IMR-90 (cell line): Measurements from ENCODE around the gene DDX31. TPM values are rescaled to one million over a fixed set of nuclear protein-coding genes. Genes with fewer than 3 reads are reported as not detected.

ENCODE experiments used
- ATAC-seq: fragments of 200-7000 bp; cut with Tn5 transposase; 2 replicates; pipeline ENCODE4 v1.9.1; 2020; ENCODE audit warnings: low read depth, mild to moderate bottlenecking, moderate library complexity
- BruUV-seq: library from RNA; stranded (reverse); fragments of 400-500 nt; replicated peaks from 2 replicates; lab custom pipeline; 2021; lab: Mats Ljungman, UMichigan
- CTCF ChIA-PET: fragments of 300-600 bp; formaldehyde crosslinking; extraction: SDS; loops from one replicate; lab custom pipeline; 2021; ENCODE audit warnings: antibody characterized with exemption; lab: Yijun Ruan, JAX
- POLR2A ChIA-PET: fragments of 300-600 bp; sonication (Branson Sonifier 250); formaldehyde crosslinking; loops from one replicate; lab custom pipeline; 2022; ENCODE audit warnings: antibody characterized with exemption; ENCODE audit not compliant: unreplicated experiment; lab: Charles Lee
- DNase-seq: peaks from one replicate; pipeline ENCODE4 v3.0.0; 2013
- H2AFZ ChIP-seq: replicated peaks from 2 replicates; pipeline ENCODE3; 2013; ENCODE audit warnings: low read length, mild to moderate bottlenecking; ENCODE audit not compliant: poor library complexity
- H2AK5ac ChIP-seq: 2 replicates; pipeline ENCODE4 v1.6.1; 2013; ENCODE audit warnings: low read depth, low read length, inconsistent platforms
- H2AK9ac ChIP-seq: replicated peaks from 2 replicates; pipeline ENCODE3; 2013; ENCODE audit warnings: mild to moderate bottlenecking, low read depth, low read length, moderate library complexity; ENCODE audit not compliant: poor library complexity
- H2BK120ac ChIP-seq: 2 replicates; pipeline ENCODE4 v1.6.1; 2013; ENCODE audit warnings: low read depth, low read length, inconsistent platforms
- H2BK15ac ChIP-seq: 3 replicates; pipeline ENCODE4 v1.6.1; 2013; ENCODE audit warnings: low read depth, low read length, inconsistent platforms
- H2BK20ac ChIP-seq: 2 replicates; pipeline ENCODE4 v1.6.1; 2013; ENCODE audit warnings: low read depth, mild to moderate bottlenecking, inconsistent platforms, low read length, moderate library complexity
- H2BK5ac ChIP-seq: 2 replicates; pipeline ENCODE4 v1.6.1; 2013; ENCODE audit warnings: mild to moderate bottlenecking, low read depth, low read length, inconsistent platforms; ENCODE audit not compliant: poor library complexity, severe bottlenecking
- H3K14ac ChIP-seq: replicated peaks from 2 replicates; pipeline ENCODE4 v1.6.1; 2013; ENCODE audit warnings: low read depth, low read length, inconsistent platforms
- H3K18ac ChIP-seq: 2 replicates; pipeline ENCODE4 v1.6.1; 2013; ENCODE audit warnings: low read depth, low read length, control low read depth
- H3K23ac ChIP-seq: 2 replicates; pipeline ENCODE4 v1.6.1; 2013; ENCODE audit warnings: low read depth, low read length, inconsistent platforms
- H3K27ac ChIP-seq: 2 replicates; pipeline ENCODE4 v1.5.1; 2013; ENCODE audit warnings: mild to moderate bottlenecking, control low read depth, low read length; ENCODE audit not compliant: insufficient read depth
- H3K27me3 ChIP-seq: 2 replicates; pipeline ENCODE4 v1.6.1; 2013; ENCODE audit warnings: low read length; ENCODE audit not compliant: control insufficient read depth, insufficient read depth
- H3K36me3 ChIP-seq: 2 replicates; pipeline ENCODE4 v1.6.1; 2013; ENCODE audit warnings: low read length, mixed read lengths; ENCODE audit not compliant: control insufficient read depth, insufficient read depth
- H3K4ac ChIP-seq: 2 replicates; pipeline ENCODE4 v1.6.1; 2013; ENCODE audit warnings: low read depth, low read length, inconsistent platforms
- H3K4me1 ChIP-seq: 2 replicates; pipeline ENCODE4 v1.6.1; 2013; ENCODE audit warnings: low read length, mixed read lengths; ENCODE audit not compliant: control insufficient read depth, insufficient read depth
- H3K4me2 ChIP-seq: 2 replicates; pipeline ENCODE4 v1.6.1; 2013; ENCODE audit warnings: low read depth, mild to moderate bottlenecking, control low read depth, low read length, moderate library complexity
- H3K4me3 ChIP-seq: 2 replicates; pipeline ENCODE4 v1.5.1; 2013; ENCODE audit warnings: low read depth, mild to moderate bottlenecking, control low read depth, low read length, moderate library complexity; ENCODE audit not compliant: insufficient read depth
- H3K56ac ChIP-seq: 2 replicates; pipeline ENCODE4 v1.6.1; 2013; ENCODE audit warnings: low read length, inconsistent platforms; ENCODE audit not compliant: insufficient read depth; ENCODE audit errors: extremely low read depth
- H3K79me1 ChIP-seq, 2 experiments: 2 replicates each; pipeline ENCODE4 v1.6.1; 2013; ENCODE audit warnings: low read length in 2 of 2, inconsistent platforms in 1 of 2, low read depth in 1 of 2
- H3K9ac ChIP-seq: 2 replicates; pipeline ENCODE4 v1.6.1; 2013; ENCODE audit warnings: low read depth, low read length, control low read depth
- H3K9me1 ChIP-seq: 2 replicates; pipeline ENCODE4 v1.6.1; 2013; ENCODE audit warnings: low read length, inconsistent platforms; ENCODE audit not compliant: insufficient read depth
- H3K9me3 ChIP-seq: 2 replicates; pipeline ENCODE4 v1.6.1; 2013; ENCODE audit warnings: low read length; ENCODE audit not compliant: control insufficient read depth, insufficient read depth
- H4K20me1 ChIP-seq: 2 replicates; pipeline ENCODE4 v1.6.1; 2013; ENCODE audit warnings: low read length, inconsistent platforms; ENCODE audit not compliant: insufficient read depth
- H4K5ac ChIP-seq: 2 replicates; pipeline ENCODE4 v1.6.1; 2013; ENCODE audit warnings: mild to moderate bottlenecking, low read depth, low read length, control low read depth
- H4K8ac ChIP-seq, 2 experiments: 2 replicates each; pipeline ENCODE4 v1.6.1; 2013; ENCODE audit warnings: low read depth in 2 of 2, low read length in 2 of 2, control low read depth in 1 of 2, inconsistent platforms in 1 of 2
- H4K91ac ChIP-seq: 2 replicates; pipeline ENCODE4 v1.6.1; 2013; ENCODE audit warnings: low read depth, low read length, inconsistent platforms; ENCODE audit not compliant: insufficient read depth
- BHLHE40 ChIP-seq: fragments of 150-350 bp; IDR thresholded peaks from 2 replicates; pipeline ENCODE4 v1.6.1; 2016; ENCODE audit warnings: mild to moderate bottlenecking, low read depth, low read length
- CEBPB ChIP-seq: IDR thresholded peaks from 2 replicates; pipeline ENCODE4 v1.6.1; 2012; ENCODE audit warnings: low read depth, low read length, improper control_type of control experiment
- CHD1 ChIP-seq: IDR thresholded peaks from 2 replicates; pipeline ENCODE4 v1.6.1; 2012; ENCODE audit warnings: low read depth, low read length, improper control_type of control experiment
- FOS ChIP-seq: fragments of 150-350 bp; IDR thresholded peaks from 2 replicates; pipeline ENCODE4 v1.6.1; 2016; ENCODE audit warnings: low read depth, low read length
- MAFK ChIP-seq: IDR thresholded peaks from 2 replicates; pipeline ENCODE4 v1.6.1; 2012; ENCODE audit warnings: low read depth, low read length, improper control_type of control experiment
- MAZ ChIP-seq: IDR thresholded peaks from 2 replicates; pipeline ENCODE4 v1.6.1; 2012; ENCODE audit warnings: low read depth, mild to moderate bottlenecking, low read length, improper control_type of control experiment, moderate library complexity, borderline replicate concordance
- MXI1 ChIP-seq: IDR thresholded peaks from 2 replicates; pipeline ENCODE4 v1.6.1; 2012; ENCODE audit warnings: low read depth, mild to moderate bottlenecking, low read length, moderate library complexity, borderline replicate concordance
- NFE2L2 ChIP-seq: fragments of 150-350 bp; IDR thresholded peaks from 2 replicates; pipeline ENCODE4 v1.6.1; 2016; ENCODE audit warnings: low read depth, mild to moderate bottlenecking, low read length
- POLR2A ChIP-seq: IDR thresholded peaks from 2 replicates; pipeline ENCODE4 v1.6.1; 2012; ENCODE audit warnings: mild to moderate bottlenecking, low read depth, low read length
- RAD21 ChIP-seq: IDR thresholded peaks from 2 replicates; pipeline ENCODE4 v1.6.1; 2012; ENCODE audit warnings: low read length, improper control_type of control experiment
- RCOR1 ChIP-seq: IDR thresholded peaks from 2 replicates; pipeline ENCODE4 v1.6.1; 2012; ENCODE audit warnings: mild to moderate bottlenecking, low read length, improper control_type of control experiment; ENCODE audit not compliant: insufficient replicate concordance
- RFX5 ChIP-seq: IDR thresholded peaks from 2 replicates; pipeline ENCODE4 v1.8.0; 2012; ENCODE audit warnings: low read depth, mild to moderate bottlenecking, low read length, moderate library complexity
- SMC3 ChIP-seq: fragments of 150-350 bp; IDR thresholded peaks from 2 replicates; pipeline ENCODE4 v1.6.1; 2016; ENCODE audit warnings: low read depth, mild to moderate bottlenecking, antibody characterized with exemption, low read length, moderate library complexity
- WGBS, 2 experiments: methylation state at CpG; one replicate each; pipeline versions ENCODE4 v1.1.5 to v1.1.7; 2013; ENCODE audit warnings: missing lambda C conversion rate in 2 of 2; ENCODE audit not compliant: insufficient read length in 1 of 2; ENCODE audit errors: extremely low coverage in 2 of 2; 5-methylcytosine and 5-hydroxymethylcytosine counted together
- dilution Hi-C: fragments of 300-500 bp; cut with HindIII; formaldehyde crosslinking; loops from one replicate; pipeline ENCODE4 v1.14.3; 2018; ENCODE audit warnings: low sequenced_read_pairs; ENCODE audit not compliant: unreplicated experiment
- in situ Hi-C: fragments of 300-500 bp; cut with MboI; formaldehyde crosslinking; loops from 3 replicates; pipeline ENCODE4 v1.14.3; 2019; ENCODE audit warnings: low sequenced_read_pairs, inconsistent platforms, mixed read lengths
- intact Hi-C: fragments of 100-400 bp; cut with micrococcal nuclease; formaldehyde crosslinking; loops from 2 replicates; pipeline ENCODE4 v1.10.0; 2022
- polyA plus RNA-seq, 3 experiments: library from polyadenylated mRNA; depleted of rRNA; stranded (reverse); fragments of >200 nt; gene quantifications; 2 replicates each; pipeline ENCODE4 v1.2.3, GENCODE V29; 2012; ENCODE audit warnings: low replicate concordance in 1 of 3
- total RNA-seq: library from RNA; depleted of rRNA; stranded (reverse); fragments of >200 nt; gene quantifications from 2 replicates; pipeline ENCODE4 v1.2.3, GENCODE V29; 2012
- TF ChIP-seq, protein P1 (sequence below): fragments of 150-350 bp; IDR thresholded peaks from 2 replicates; pipeline ENCODE4 v1.6.1; 2016; ENCODE audit warnings: low read depth, mild to moderate bottlenecking, low read length, moderate library complexity, borderline replicate concordance
- TF ChIP-seq, protein P2 (sequence below): fragments of 150-350 bp; IDR thresholded peaks from 2 replicates; pipeline ENCODE4 v1.6.1; 2017; ENCODE audit warnings: mild to moderate bottlenecking, antibody characterized with exemption, low read length, low read depth
- TF ChIP-seq, protein P3 (sequence below): conservative IDR thresholded peaks from 2 replicates; pipeline ENCODE4 v1.5.1; 2012; ENCODE audit warnings: mild to moderate bottlenecking, low read depth, low read length, improper control_type of control experiment

DDX31 gene
- total and polyA plus RNA-seq, 2 of the 4 experiments (the other 2 are of a cell fraction), result 10.7 to 14.0 TPM

DNA sequence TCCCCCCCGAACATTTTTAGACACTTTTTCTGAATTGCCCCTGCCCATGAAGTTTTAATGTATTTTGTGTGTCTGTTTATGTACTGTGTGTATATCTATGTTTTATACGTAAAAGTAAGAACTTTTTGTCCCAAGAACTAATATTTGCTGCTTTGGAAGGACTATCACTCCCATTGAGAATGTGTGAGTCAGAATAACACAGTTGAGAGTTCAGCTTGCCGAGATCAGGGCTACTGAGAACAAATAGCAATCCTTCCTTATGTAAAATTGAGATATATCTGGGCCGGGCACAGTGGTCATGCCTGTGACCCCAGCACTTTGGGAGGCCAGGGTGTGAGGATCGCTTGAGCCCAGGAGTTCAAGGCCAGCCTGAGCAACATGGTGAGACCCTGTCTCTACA, 11.8 kb upstream of the DDX31 start:
- Histone ChIP-seq H3K23ac (no peak overlapping the region), H3K4me3 (no peak overlapping the region), H2BK15ac (no peak overlapping the region), H2AFZ (no peak overlapping the region), H3K79me1 (peaks cover 31 to 61% of the 10 kb centered on the region in 2 experiments), H3K4me2 (no peak overlapping the region), H3K4ac (no peak overlapping the region), H3K9me3 (no peaks in the 10 kb centered on the region), H3K56ac (no peak overlapping the region), H4K20me1 (peaks cover 22% of the 10 kb centered on the region; the same call in 1 of the 2 replicates), H3K18ac (no peak overlapping the region), H4K5ac (no peak overlapping the region), H2BK120ac (no peak overlapping the region), H2AK9ac (no peak overlapping the region), H3K27ac (no peak overlapping the region), H3K4me1 (no peaks in the 10 kb centered on the region), H3K27me3 (no peaks in the 10 kb centered on the region), H3K14ac (no peak overlapping the region), H2BK20ac (no peak overlapping the region), H3K9me1 (peaks cover 5% of the 10 kb centered on the region; the same call in 1 of the 2 replicates), H3K9ac (no peak overlapping the region), H4K8ac (no peak overlapping the region), H3K36me3 (peaks cover 36% of the 10 kb centered on the region), H4K91ac (no peak overlapping the region), H2BK5ac (no peak overlapping the region), H2AK5ac (no peak overlapping the region)
- intact Hi-C loops (no loop called here), in situ Hi-C loops (no loop called here), dilution Hi-C loops (no loop called here)
- no TSS peak for BruUV-seq
- ChIA-PET POLR2A (no interaction called here), CTCF (no interaction called here)
- no peak for TF ChIP-seq CHD1
- no peak for TF ChIP-seq MAFK
- TF ChIP-seq SMC3, result no peak
- no peak for TF ChIP-seq MAZ
- no peak for TF ChIP-seq MXI1
- TF ChIP-seq POLR2A, result no peak
- TF ChIP-seq, protein P1, sequence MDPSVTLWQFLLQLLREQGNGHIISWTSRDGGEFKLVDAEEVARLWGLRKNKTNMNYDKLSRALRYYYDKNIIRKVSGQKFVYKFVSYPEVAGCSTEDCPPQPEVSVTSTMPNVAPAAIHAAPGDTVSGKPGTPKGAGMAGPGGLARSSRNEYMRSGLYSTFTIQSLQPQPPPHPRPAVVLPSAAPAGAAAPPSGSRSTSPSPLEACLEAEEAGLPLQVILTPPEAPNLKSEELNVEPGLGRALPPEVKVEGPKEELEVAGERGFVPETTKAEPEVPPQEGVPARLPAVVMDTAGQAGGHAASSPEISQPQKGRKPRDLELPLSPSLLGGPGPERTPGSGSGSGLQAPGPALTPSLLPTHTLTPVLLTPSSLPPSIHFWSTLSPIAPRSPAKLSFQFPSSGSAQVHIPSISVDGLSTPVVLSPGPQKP, result no peak
- TF ChIP-seq, protein P2, sequence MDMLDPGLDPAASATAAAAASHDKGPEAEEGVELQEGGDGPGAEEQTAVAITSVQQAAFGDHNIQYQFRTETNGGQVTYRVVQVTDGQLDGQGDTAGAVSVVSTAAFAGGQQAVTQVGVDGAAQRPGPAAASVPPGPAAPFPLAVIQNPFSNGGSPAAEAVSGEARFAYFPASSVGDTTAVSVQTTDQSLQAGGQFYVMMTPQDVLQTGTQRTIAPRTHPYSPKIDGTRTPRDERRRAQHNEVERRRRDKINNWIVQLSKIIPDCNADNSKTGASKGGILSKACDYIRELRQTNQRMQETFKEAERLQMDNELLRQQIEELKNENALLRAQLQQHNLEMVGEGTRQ, result no peak
- TF ChIP-seq RFX5, result no peak
- TF ChIP-seq RCOR1, result no peak
- no peak for TF ChIP-seq CEBPB
- no peak for TF ChIP-seq NFE2L2
- TF ChIP-seq, protein P3, sequence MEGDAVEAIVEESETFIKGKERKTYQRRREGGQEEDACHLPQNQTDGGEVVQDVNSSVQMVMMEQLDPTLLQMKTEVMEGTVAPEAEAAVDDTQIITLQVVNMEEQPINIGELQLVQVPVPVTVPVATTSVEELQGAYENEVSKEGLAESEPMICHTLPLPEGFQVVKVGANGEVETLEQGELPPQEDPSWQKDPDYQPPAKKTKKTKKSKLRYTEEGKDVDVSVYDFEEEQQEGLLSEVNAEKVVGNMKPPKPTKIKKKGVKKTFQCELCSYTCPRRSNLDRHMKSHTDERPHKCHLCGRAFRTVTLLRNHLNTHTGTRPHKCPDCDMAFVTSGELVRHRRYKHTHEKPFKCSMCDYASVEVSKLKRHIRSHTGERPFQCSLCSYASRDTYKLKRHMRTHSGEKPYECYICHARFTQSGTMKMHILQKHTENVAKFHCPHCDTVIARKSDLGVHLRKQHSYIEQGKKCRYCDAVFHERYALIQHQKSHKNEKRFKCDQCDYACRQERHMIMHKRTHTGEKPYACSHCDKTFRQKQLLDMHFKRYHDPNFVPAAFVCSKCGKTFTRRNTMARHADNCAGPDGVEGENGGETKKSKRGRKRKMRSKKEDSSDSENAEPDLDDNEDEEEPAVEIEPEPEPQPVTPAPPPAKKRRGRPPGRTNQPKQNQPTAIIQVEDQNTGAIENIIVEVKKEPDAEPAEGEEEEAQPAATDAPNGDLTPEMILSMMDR, result no peak
- no peak for TF ChIP-seq RAD21
- TF ChIP-seq FOS, result no peak
- no peak for TF ChIP-seq BHLHE40
- DNase-seq, result no peak
- ATAC-seq, result no peak
- WGBS, 2 experiments, result no CpG with 5 or more reads among the region's 5 CpGs
